A673 (cell line): Measurements from ENCODE around the gene ZKSCAN3.

Experiments
- CTCF ChIP-seq: fragments of 300-800, 200-600 bp; sonication (generic); conservative IDR thresholded peaks from 2 replicates; pipeline ENCODE4 v1.5.1; 2017; ENCODE audit warnings: low read depth, mild to moderate bottlenecking, antibody characterized with exemption, low read length, moderate library complexity, mixed read lengths
- EZH2 ChIP-seq: fragments of 200-600 bp; sonication (generic); IDR thresholded peaks from 2 replicates; pipeline ENCODE4 v1.6.1; 2017; ENCODE audit warnings: borderline replicate concordance, low read depth, mild to moderate bottlenecking, mixed read lengths, antibody characterized with exemption, low read length; ENCODE audit not compliant: poor library complexity, severe bottlenecking

DNA sequence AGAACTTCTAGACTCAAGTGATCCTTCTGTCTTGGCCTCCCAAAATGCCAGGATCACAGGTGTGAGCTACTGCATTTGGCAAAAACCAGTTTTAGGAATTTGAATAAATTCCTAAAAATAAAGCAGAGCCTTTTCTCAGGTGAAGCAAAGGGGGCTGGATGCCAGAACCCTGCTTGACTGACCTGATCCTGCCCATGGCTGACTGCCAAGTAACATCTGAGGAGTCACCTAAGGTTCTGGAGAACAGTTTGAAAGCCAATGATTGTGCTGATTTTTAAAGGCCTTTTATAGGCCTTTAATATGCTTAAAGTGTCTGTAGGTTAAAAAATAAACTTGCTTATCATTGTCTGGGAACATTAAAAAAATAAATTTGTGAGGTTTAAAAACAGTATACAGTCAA lies 63.9 kb downstream of the ZKSCAN3 start:
- TF ChIP-seq EZH2 (no peak), CTCF (no peak)
